Urinary bladder (tissue), 4 donors: ENCODE data around the gene RNF25. TPM values are rescaled to one million over a fixed set of nuclear protein-coding genes. Genes with fewer than 3 reads are reported as not detected.

Experiments used
- DNase-seq: peaks from one replicate; pipeline ENCODE4 v3.0.0-alpha.2; 2015; ENCODE audit errors: extremely low spot score
- H3K27ac ChIP-seq: one replicate; pipeline ENCODE4 v1.5.1; 2013; ENCODE audit warnings: low read depth, mild to moderate bottlenecking, moderate library complexity
- H3K36me3 ChIP-seq: one replicate; pipeline ENCODE4 v1.6.1; 2013; ENCODE audit warnings: mild to moderate bottlenecking, moderate library complexity; ENCODE audit not compliant: insufficient read depth
- H3K4me1 ChIP-seq: one replicate; pipeline ENCODE4 v1.6.1; 2013; ENCODE audit warnings: mild to moderate bottlenecking, moderate library complexity; ENCODE audit not compliant: insufficient read depth
- H3K4me3 ChIP-seq: one replicate; pipeline ENCODE4 v1.5.1; 2013; ENCODE audit warnings: low read depth, low read length
- WGBS: extraction: QIAGEN DNeasy Blood & Tissue Kit; methylation state at CpG from one replicate; pipeline ENCODE4 v1.1.7; 2013; 5-methylcytosine and 5-hydroxymethylcytosine counted together
- polyA plus RNA-seq: library from polyadenylated mRNA; stranded (reverse); fragments of 200-250 nt; gene quantifications from one replicate; pipeline ENCODE4 v1.2.3, GENCODE V29; 2013
- total RNA-seq: library from RNA; depleted of rRNA; stranded (reverse); fragments of >200 nt; gene quantifications from one replicate; pipeline ENCODE4 v1.2.3, GENCODE V29; 2014
- donor health status: healthy with polysubstance abuse.
- donor health status: healthy.

The RNF25 gene
- total and polyA plus RNA-seq, 2 donors, result 20.6 to 29.0 TPM

DNA sequence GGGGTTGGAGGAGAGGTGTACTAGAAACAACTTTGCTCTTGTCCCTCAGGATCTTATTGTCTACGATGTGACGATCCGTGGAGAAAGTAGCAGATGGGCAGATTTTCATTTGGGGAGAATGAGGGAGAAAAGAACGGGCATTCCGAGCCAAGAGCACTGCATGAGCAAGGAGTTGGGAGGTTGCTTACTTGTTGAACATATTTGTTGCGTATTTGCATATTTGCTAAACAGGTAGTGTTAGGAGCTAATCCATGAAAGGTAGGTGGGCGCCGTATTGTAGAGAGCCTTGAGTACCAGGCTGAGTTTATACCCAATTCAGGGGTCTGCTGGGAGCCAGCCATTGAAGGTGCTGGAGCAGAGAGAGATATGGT is 11.8 kb downstream of the RNF25 start:
- DNase-seq, result no peak
- H3K4me3 ChIP-seq, result peak overlapping the region; percentile 77
- 14% methylated on average over 8 of the region's 8 CpGs for whole genome bisulfite sequencing
- peak overlapping the region; percentile 40 for H3K27ac ChIP-seq
- H3K4me1 ChIP-seq, result no peaks in the 10 kb centered on the region
- H3K36me3 ChIP-seq, result no peaks in the 10 kb centered on the region

DNA sequence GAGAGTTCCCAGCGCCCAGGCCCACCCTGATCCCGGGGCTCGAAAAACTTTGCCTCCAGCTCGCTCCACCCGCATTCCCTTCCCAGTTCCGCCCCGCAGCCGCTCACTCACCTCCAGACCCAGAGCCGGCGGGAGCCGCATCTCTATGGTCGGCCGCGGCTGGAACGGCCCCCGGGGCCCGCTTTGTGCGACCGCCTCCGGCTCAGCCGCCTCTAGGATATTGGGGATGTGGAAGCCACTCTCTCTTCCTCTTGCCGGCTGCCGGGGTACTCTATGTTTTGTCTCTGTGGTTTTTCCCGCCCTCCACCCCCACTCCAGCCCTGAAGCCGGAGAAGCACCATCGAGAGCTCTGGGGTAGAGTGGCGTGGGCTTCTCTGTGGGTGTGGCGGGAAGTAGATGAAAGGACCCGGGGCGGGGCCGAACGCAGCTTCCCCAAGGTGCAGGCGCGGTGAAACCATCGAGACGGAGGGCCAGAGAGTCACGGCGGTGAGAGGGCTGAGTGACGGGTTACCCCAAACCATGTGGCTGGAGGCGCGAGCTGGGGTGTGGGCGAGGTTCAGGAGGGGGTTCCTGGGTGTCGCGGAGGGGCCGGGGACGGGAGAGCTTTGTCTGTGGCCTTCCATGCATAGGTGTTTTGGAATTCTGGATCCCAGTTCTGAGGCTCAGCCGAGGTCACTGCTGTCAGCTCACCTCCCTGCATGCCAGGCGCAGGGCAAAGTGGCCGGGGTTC is 12.4 kb downstream of the RNF25 start, which contains the start of the genes BCS1L and ZNF142:
BCS1L (plus strand) TSS at position 426 of the 730 bp plus-strand sequence. CDS start 1,305 bp downstream, outside the sequence.
ZNF142 (minus strand) TSS at position 366 of the 730 bp plus-strand sequence. CDS start 3,194 bp downstream, outside the sequence.
- WGBS, result under 1% methylated on average over 49 of the region's 49 CpGs
- peak; percentile 81 for DNase-seq
- H3K27ac ChIP-seq, result peak within 1 kb of the TSS; percentile 40
- no peaks in the 10 kb centered on the region for H3K4me1 ChIP-seq
- H3K36me3 ChIP-seq, result no peaks in the 10 kb centered on the region
- peak within 1 kb of the TSS; percentile 77 for H3K4me3 ChIP-seq

DNA sequence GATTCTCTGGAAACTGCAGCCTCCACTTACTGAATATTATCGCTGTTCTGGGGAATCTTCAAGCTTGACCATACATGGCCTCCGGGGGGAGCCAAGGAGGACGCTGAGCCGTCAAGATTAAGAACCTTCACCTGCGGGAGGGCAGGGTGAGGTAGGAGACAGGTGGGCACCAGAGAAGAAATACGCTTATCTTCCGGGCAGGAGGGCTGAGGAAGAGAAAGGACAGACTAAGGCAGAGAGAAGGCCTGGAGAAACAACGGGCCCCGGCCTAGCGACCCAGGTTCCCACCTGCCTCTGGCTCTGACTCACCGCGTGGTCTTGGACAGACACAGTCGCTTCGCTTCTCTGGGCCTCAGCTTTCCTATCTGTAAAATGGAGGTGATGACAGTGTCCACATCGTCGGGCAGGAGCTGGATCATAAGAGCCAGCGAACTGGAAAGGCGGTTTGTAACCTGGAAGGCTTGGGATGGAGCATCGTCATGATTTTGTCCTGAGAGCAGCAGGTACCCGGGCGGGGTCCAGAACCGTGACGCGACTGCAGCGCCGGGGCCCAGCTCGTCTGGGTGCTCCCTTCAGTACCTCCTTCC is 13.0 kb downstream of the RNF25 start:
- no peak overlapping the region for H3K27ac ChIP-seq
- H3K4me1 ChIP-seq, result no peaks in the 10 kb centered on the region
- peak overlapping the region; percentile 77 for H3K4me3 ChIP-seq
- no peak for DNase-seq
- H3K36me3 ChIP-seq, result no peaks in the 10 kb centered on the region
- WGBS, result 2% methylated on average over 27 of the region's 27 CpGs

DNA sequence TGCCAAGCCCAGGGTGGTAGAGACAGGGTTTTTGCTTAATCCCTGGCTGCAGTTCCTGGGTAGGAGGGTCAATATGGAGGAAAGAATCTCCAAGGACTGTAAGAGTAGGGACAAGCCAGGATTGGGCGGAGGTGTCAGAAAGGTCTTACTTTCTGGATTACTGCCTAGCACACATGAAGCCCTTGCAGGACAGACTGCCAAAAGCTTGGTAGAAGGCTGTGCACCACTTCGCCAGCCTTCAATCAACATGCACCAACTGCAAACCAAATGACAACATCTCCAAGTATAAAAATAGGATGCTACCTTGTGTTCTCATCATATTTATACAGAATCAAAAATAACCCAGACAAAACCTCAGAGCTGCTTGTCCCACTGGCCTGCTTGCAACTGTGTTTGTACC is 16.1 kb downstream of the RNF25 start:
- H3K4me1 ChIP-seq, result no peaks in the 10 kb centered on the region
- H3K27ac ChIP-seq, result no peak overlapping the region
- H3K4me3 ChIP-seq, result no peak overlapping the region
- DNase-seq, result no peak
- WGBS, result 92% methylated on average over 2 of the region's 2 CpGs
- no peaks in the 10 kb centered on the region for H3K36me3 ChIP-seq

DNA sequence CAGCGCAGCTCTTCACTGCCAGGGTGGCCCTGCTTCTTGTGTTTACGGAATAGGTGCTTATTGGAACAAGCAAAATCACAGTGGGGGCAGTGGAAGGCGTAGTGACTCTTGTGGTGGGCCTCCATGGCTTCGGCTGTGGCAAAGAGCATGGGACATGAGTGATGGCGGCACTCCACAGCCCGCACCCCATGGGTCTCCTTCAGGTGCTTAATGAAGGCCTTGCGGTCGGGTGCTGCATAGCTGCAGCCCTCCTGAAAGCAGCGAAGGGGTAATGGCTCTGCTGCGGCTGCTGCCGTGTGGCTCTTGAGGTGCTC is 23.1 kb downstream of the RNF25 start:
- WGBS, result 88% methylated on average over 11 of the region's 11 CpGs
- no peak for DNase-seq
- H3K4me3 ChIP-seq, result no peak overlapping the region

DNA sequence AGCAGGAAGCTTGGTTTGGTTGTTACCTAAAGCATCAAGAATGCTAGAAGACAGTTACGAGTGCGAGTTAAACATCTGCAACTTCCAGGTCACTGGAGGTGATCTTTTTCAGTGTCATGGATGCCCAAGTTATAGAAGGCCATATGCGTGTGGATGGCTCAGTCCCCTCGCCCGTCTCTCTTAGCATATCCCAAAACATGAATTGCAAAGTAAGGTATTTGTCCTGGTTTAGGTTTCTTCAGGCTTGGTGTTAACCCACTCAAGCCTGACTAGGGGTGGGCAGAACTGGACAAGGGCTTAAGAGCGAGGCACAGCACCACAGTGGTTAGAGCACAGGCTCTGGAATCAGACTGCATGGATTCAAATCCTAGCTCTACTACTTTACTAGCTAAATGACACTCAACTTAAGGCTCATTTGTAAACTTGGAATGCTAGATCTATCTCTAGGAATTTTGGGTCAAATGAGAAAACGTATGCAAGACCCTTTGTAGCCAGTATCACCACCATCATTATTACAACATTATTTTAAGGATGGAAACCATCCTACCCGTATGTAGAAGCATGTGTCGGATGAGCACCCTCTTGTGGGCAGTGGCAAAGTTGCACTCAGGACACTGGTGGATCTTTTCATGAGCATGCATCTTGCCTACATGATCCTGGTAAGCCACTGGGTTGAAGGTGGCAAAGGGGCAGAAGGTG is 23.6 kb downstream of the RNF25 start:
- DNase-seq, result no peak
- no peaks in the 10 kb centered on the region for H3K36me3 ChIP-seq
- H3K4me1 ChIP-seq, result no peaks in the 10 kb centered on the region
- no peak overlapping the region for H3K4me3 ChIP-seq
- 69% methylated on average over 9 of the region's 9 CpGs for WGBS
- H3K27ac ChIP-seq, result no peak overlapping the region

More for the DNA sequence above, 23.1 kb downstream of the RNF25 start:
- no peaks in the 10 kb centered on the region for H3K4me1 ChIP-seq
- no peaks in the 10 kb centered on the region for H3K36me3 ChIP-seq
- H3K27ac ChIP-seq, result no peak overlapping the region

DNA sequence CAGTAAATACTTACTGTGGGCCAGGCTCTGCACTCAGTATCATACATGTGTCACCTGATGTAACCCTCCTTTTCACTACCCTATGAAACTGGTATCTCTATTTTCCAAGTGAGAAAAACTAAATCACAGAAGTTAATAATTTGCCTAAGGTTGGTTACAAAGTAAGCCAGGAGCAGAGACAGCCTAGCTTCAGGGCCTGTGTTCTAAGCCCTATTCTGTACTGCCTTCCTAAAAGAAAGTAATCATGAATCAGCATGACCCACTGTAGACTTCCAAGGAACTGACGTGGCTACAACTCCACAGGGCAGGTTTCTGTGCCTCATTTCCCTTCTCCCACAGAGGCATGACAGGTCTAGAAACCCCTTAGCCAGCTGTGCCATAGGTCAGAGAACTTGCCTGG is 26.7 kb downstream of the RNF25 start:
- H3K36me3 ChIP-seq, result no peaks in the 10 kb centered on the region

DNA sequence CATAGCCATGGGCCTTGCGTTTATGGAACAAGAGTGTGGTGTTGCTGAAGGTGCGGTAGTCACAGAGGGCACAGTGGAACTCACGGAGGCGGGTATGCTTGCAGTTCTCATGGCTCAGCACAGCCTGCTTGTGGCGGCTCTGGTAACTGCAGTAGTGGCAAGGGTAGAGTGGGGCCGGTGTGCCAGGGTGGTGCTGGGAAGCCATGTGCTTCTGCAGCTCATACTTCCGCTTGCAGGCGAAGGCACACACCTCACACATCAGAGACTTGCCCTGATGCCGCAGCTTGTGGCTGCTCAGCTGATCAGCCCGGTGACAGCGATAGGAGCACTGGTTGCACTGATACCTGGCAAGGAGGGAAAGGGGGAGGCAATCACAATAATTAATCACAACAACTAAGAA is 27.1 kb downstream of the RNF25 start:
- DNase-seq, result no peak
- H3K36me3 ChIP-seq, result no peaks in the 10 kb centered on the region
- no peak overlapping the region for H3K27ac ChIP-seq
- no peak overlapping the region for H3K4me3 ChIP-seq
- WGBS, result 88% methylated on average over 11 of the region's 11 CpGs
- H3K4me1 ChIP-seq, result no peaks in the 10 kb centered on the region

More for the DNA sequence above, 26.7 kb downstream of the RNF25 start:
- no peak overlapping the region for H3K4me3 ChIP-seq
- H3K4me1 ChIP-seq, result no peaks in the 10 kb centered on the region
- no peak overlapping the region for H3K27ac ChIP-seq
- 92% methylated on average over 1 of the region's 1 CpG for WGBS
- no peak for DNase-seq

DNA sequence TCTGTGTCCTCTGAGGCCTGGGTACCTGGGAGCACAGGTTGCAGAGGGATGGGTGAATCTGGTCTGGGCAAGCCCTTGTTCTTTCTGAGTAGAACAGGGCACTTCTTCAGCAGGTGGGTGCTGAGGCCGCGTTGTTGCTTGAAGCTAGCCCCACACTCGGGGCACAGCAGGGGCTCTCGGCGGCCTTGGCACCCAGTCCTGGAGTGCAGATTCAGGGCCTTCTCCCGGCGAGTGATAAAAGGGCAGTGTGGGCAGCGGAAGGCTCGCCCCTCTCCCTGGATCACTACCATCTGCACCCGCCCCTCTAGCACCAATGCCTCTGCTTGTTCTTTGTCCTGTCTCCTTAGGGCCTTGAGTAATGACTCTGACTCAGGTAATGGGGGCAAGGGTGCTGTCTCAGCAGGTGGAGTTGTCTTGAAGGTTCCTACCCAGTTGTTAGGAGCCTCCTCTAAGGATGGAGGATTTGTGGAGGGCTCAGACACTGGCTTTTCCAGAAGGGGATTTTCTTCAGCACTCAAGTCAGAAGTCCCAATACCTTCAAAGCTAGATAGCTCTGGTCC is 28.0 kb downstream of the RNF25 start:
- H3K27ac ChIP-seq, result no peak overlapping the region
- DNase-seq, result no peak
- 94% methylated on average over 10 of the region's 10 CpGs for WGBS
- no peaks in the 10 kb centered on the region for H3K4me1 ChIP-seq
- no peak overlapping the region for H3K4me3 ChIP-seq
- H3K36me3 ChIP-seq, result no peaks in the 10 kb centered on the region

DNA sequence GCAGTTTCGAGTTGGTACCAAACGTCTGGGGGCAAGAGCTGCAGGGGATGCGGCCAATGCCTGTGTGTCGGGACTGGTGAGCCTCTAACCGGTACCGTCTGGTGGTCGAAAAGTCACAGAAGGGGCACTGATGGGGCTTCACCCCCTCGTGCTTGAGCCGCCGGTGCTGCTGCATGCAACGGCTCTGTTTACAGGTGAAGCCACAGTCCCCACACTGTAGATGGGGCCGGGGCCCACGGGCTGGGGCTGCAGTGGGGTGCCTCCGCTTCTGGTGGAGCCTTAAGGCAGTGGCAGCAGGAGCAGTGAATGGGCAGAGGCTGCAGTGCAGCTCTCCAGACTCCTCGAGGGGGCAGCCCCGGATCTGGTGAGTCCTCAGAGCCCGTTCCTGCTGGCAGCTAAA is 29.0 kb downstream of the RNF25 start:
- DNase-seq, result no peak
- H3K36me3 ChIP-seq, result no peaks in the 10 kb centered on the region
- H3K4me1 ChIP-seq, result no peaks in the 10 kb centered on the region
- no peak overlapping the region for H3K27ac ChIP-seq
- 91% methylated on average over 17 of the region's 17 CpGs for WGBS
- no peak overlapping the region for H3K4me3 ChIP-seq

DNA sequence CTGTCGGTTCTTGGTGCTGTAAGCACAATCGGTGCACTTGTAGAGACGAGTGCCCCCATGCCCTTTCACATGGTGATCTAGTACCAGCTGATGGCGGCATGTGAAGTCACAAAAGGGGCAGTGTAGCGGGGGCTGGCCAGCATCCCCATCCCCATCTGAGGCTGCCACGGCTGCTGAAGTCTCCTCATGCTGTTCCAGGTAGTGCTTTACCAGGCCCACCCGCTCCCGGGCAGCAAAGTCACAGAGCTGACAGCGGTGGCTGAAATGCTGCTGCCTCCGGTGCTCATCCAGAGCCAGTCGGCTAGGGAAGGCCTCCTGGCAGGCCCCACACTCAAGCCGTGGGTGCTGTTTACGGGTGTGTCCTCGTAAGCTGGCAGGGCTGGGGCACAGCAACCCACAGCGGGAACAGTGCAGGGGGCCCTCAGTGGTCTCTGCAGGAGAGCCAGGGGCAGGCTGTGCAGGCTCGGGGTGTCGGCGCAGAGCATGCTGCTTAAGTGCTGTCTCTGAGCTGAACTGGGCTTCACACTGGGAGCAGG is 29.6 kb downstream of the RNF25 start:
- WGBS, result 92% methylated on average over 18 of the region's 18 CpGs
- no peaks in the 10 kb centered on the region for H3K36me3 ChIP-seq
- H3K4me1 ChIP-seq, result no peaks in the 10 kb centered on the region
- no peak for DNase-seq
- no peak overlapping the region for H3K4me3 ChIP-seq
- no peak overlapping the region for H3K27ac ChIP-seq

DNA sequence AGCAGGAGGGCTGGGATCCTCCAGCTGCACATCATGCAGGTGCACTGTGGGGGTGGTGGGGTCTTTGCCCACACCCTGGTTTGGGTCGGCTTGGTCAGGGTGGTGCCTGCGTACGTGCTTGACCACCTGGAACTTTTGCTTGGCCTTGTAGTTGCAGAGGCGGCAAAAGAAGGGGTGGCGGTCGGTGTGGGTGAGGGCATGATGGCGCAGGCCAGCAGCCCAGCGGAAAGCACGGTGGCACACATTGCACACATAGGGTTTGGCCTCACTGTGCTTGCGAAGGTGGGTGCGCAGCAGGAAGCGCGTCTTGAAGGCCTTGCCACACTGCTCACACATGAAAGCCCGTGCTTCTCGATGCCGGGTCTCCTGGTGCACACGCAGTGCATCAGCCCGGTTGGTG is 33.4 kb downstream of the RNF25 start:
- H3K27ac ChIP-seq, result no peak overlapping the region
- H3K36me3 ChIP-seq, result no peaks in the 10 kb centered on the region

DNA sequence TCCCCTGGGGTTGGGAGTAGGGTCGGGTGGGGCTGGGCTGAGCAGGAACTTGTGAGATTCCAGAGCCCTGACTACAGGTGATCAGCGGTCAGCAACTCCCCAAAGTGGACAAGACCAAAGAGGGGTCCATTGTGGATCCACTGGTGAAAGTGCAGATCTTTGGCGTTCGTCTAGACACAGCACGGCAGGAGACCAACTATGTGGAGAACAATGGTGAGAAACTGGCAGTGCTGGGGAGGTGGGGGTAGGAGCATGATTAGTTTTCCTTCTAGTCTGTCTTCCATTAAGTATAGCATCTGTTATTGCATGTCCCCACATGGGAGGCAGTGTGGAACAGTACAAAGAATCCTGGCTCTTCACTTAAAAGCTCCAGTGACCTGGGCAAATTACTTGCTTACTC is 36.1 kb downstream of the RNF25 start:
- H3K4me3 ChIP-seq, result no peak overlapping the region
- no peak for DNase-seq
- 93% methylated on average over 5 of the region's 5 CpGs for WGBS
- H3K27ac ChIP-seq, result no peak overlapping the region
- no peaks in the 10 kb centered on the region for H3K4me1 ChIP-seq
- H3K36me3 ChIP-seq, result no peaks in the 10 kb centered on the region

More for the DNA sequence above, 33.4 kb downstream of the RNF25 start:
- 96% methylated on average over 18 of the region's 18 CpGs for WGBS
- DNase-seq, result no peak
- H3K4me1 ChIP-seq, result no peaks in the 10 kb centered on the region
- H3K4me3 ChIP-seq, result no peak overlapping the region
